HepG2 (cell line): ENCODE results near the gene RSAD2. TPM values are rescaled to one million over a fixed set of nuclear protein-coding genes. Genes with fewer than 3 reads are reported as not detected.

Experiments used
- ARID3A ChIP-seq: IDR thresholded peaks from 2 replicates; pipeline ENCODE4 v1.6.1; 2012; ENCODE audit warnings: low read depth, low read length, improper control_type of control experiment
- CHCHD3 ChIP-seq: sonication (generic); formaldehyde crosslinking; IDR thresholded peaks from 2 replicates; pipeline ENCODE4 v1.8.0; 2022; ENCODE audit warnings: mild to moderate bottlenecking, missing genetic modification reagents, moderate library complexity
- CTCF ChIP-seq: sonication (generic); formaldehyde crosslinking; IDR thresholded peaks from 2 replicates; pipeline ENCODE4 v1.5.0; 2020; ENCODE audit warnings: mild to moderate bottlenecking, missing genetic modification reagents, moderate library complexity
- MAFF ChIP-seq: IDR thresholded peaks from 2 replicates; pipeline ENCODE4 v1.6.1; 2011; ENCODE audit warnings: low read depth, low read length, improper control_type of control experiment
- MAFK ChIP-seq, 2 experiments: IDR thresholded peaks in 1 of 2; conservative IDR thresholded peaks in 1 of 2; 2 replicates each; pipeline ENCODE4 v1.6.1; 2011; ENCODE audit warnings: improper control_type of control experiment in 2 of 2, low read length in 2 of 2
- NCOA2 ChIP-seq: sonication (generic); formaldehyde crosslinking; IDR thresholded peaks from 2 replicates; pipeline ENCODE4 v1.8.0; 2022; ENCODE audit warnings: inconsistent platforms
- PITX1 ChIP-seq: sonication (generic); formaldehyde crosslinking; IDR thresholded peaks from 2 replicates; pipeline ENCODE4 v1.5.1; 2020; ENCODE audit warnings: mild to moderate bottlenecking, missing genetic modification reagents
- STAG1 ChIP-seq: sonication (generic); formaldehyde crosslinking; IDR thresholded peaks from 2 replicates; pipeline ENCODE4 v1.4.0; 2020; ENCODE audit warnings: missing genetic modification reagents
- ZBTB7A ChIP-seq: sonication (generic); formaldehyde crosslinking; IDR thresholded peaks from 2 replicates; pipeline ENCODE4 v1.8.0; 2022; ENCODE audit warnings: mild to moderate bottlenecking, missing genetic modification reagents
- ZNF337 ChIP-seq: sonication (generic); formaldehyde crosslinking; IDR thresholded peaks from 2 replicates; pipeline ENCODE4 v1.5.1; 2020; ENCODE audit warnings: missing genetic modification reagents, low read depth, mild to moderate bottlenecking, borderline replicate concordance
- ZNF572 ChIP-seq: sonication (generic); formaldehyde crosslinking; IDR thresholded peaks from 2 replicates; pipeline ENCODE4 v1.5.1; 2020; ENCODE audit warnings: mild to moderate bottlenecking, missing genetic modification reagents
- polyA plus RNA-seq, 8 experiments: library from polyadenylated mRNA; depleted of rRNA in 3 of 8; stranded (reverse) in 7 of 8; unstranded in 1 of 8; fragments of >200 nt; fragmentation: Illumina TruSeq in 4 of 8; extraction: Trizol in 4 of 8; gene quantifications; 2 replicates each; pipeline versions ENCODE4 v1.2.1 to v1.2.3, GENCODE V29; 2011 to 2016; ENCODE audit warnings: low read depth in 4 of 8, missing spikeins in 1 of 8, mixed read lengths in 1 of 8; ENCODE audit not compliant: insufficient read depth in 1 of 8
- total RNA-seq, 5 experiments: library from RNA; depleted of rRNA; stranded (reverse); fragments of >200 nt; fragmentation: Illumina TruSeq; extraction: Trizol; gene quantifications; 2 replicates each; pipeline ENCODE4 v1.2.3, GENCODE V29; 2016; ENCODE audit warnings: low read depth in 1 of 5
- TF ChIP-seq, protein P1 (sequence below): sonication (generic); formaldehyde crosslinking; IDR thresholded peaks from 2 replicates; pipeline ENCODE4 v1.5.1; 2020; ENCODE audit warnings: missing genetic modification reagents, mild to moderate bottlenecking, borderline replicate concordance
- TF ChIP-seq, protein P2 (sequence below): IDR thresholded peaks from 2 replicates; pipeline ENCODE4 v1.6.1; 2016; ENCODE audit warnings: low read depth, control low read depth

The RSAD2 gene
- total and polyA plus RNA-seq, 2 of the 13 experiments (the other 11 are each of a cell fraction or from before 2014, with no cell fraction given), result 0.11 TPM; not detected in 1

- no peak for TF ChIP-seq CHCHD3
- peak; percentile 65 for TF ChIP-seq ARID3A
- peak; percentile 88 for TF ChIP-seq STAG1 (CRISPR knock-in tag)
- peak; percentile 73 for TF ChIP-seq CTCF (CRISPR knock-in tag)
- peak; percentile 66 for TF ChIP-seq MAFF
- TF ChIP-seq MAFK (conservative IDR thresholded peaks at IDR 0.05 in 1 of 2, IDR thresholded peaks at IDR 0.05 in 1 of 2; ENCODE audit: low read length in 2 of 2), result peak; percentile 2 to 44; a peak in 1 of 4 replicates
- TF ChIP-seq, protein P1, sequence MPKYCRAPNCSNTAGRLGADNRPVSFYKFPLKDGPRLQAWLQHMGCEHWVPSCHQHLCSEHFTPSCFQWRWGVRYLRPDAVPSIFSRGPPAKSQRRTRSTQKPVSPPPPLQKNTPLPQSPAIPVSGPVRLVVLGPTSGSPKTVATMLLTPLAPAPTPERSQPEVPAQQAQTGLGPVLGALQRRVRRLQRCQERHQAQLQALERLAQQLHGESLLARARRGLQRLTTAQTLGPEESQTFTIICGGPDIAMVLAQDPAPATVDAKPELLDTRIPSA (CRISPR knock-in tag), result no peak
- no peak for TF ChIP-seq PITX1 (CRISPR knock-in tag)
- no peak for TF ChIP-seq NCOA2 (CRISPR knock-in tag)
- TF ChIP-seq, protein P2, sequence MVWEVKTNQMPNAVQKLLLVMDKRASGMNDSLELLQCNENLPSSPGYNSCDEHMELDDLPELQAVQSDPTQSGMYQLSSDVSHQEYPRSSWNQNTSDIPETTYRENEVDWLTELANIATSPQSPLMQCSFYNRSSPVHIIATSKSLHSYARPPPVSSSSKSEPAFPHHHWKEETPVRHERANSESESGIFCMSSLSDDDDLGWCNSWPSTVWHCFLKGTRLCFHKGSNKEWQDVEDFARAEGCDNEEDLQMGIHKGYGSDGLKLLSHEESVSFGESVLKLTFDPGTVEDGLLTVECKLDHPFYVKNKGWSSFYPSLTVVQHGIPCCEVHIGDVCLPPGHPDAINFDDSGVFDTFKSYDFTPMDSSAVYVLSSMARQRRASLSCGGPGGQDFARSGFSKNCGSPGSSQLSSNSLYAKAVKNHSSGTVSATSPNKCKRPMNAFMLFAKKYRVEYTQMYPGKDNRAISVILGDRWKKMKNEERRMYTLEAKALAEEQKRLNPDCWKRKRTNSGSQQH (CRISPR knock-in tag), result no peak
- TF ChIP-seq ZBTB7A, result no peak
- TF ChIP-seq ZNF337 (CRISPR knock-in tag), result no peak
- TF ChIP-seq ZNF572 (CRISPR knock-in tag), result no peak
- TF ChIP-seq, all 625 proteins: peak for 10
These were observed 19.6 kb downstream of the RSAD2 start (continued) for GRCh38 chr2:6896930-6897759.
